Neural cell (in vitro differentiated cells): ENCODE data around the gene NOS1AP.

ENCODE experiments used
- EP300 ChIP-seq: fragments of 450-650 bp; conservative IDR thresholded peaks from 2 replicates; pipeline ENCODE4 v1.6.1; 2014; ENCODE audit warnings: antibody characterized with exemption, mild to moderate bottlenecking, moderate library complexity; ENCODE audit not compliant: poor library complexity, severe bottlenecking
- EZH2 ChIP-seq: fragments of 200-600, 300-800 bp; shearing (Covaris generic), sonication (generic); IDR thresholded peaks from 2 replicates; pipeline ENCODE4 v1.6.1; 2014; ENCODE audit warnings: antibody characterized with exemption, low read length, borderline replicate concordance, mild to moderate bottlenecking; ENCODE audit not compliant: insufficient read depth, poor library complexity, severe bottlenecking
- MXI1 ChIP-seq: fragments of 450-650 bp; conservative IDR thresholded peaks from 2 replicates; pipeline ENCODE4 v1.6.1; 2014; ENCODE audit warnings: antibody characterized with exemption, mild to moderate bottlenecking; ENCODE audit not compliant: poor library complexity, severe bottlenecking
- POLR2AphosphoS5 ChIP-seq: IDR thresholded peaks from 2 replicates; pipeline ENCODE4 v1.6.1; 2012
- SMC3 ChIP-seq: fragments of 450-650 bp; conservative IDR thresholded peaks from 2 replicates; pipeline ENCODE4 v1.6.1; 2014; ENCODE audit warnings: antibody characterized with exemption, mild to moderate bottlenecking, moderate library complexity; ENCODE audit not compliant: poor library complexity
- TAF1 ChIP-seq: IDR thresholded peaks from 2 replicates; pipeline ENCODE4 v1.6.1; 2012; ENCODE audit warnings: low read depth
- TF ChIP-seq, protein P1 (sequence below): fragments of 450-650 bp; IDR thresholded peaks from 2 replicates; pipeline ENCODE4 v1.5.1; 2014; ENCODE audit warnings: antibody characterized with exemption, mild to moderate bottlenecking, moderate library complexity; ENCODE audit not compliant: poor library complexity, severe bottlenecking
- TF ChIP-seq, protein P2 (sequence below): IDR thresholded peaks from 2 replicates; pipeline ENCODE4 v1.6.1; 2012; ENCODE audit warnings: borderline replicate concordance

DNA sequence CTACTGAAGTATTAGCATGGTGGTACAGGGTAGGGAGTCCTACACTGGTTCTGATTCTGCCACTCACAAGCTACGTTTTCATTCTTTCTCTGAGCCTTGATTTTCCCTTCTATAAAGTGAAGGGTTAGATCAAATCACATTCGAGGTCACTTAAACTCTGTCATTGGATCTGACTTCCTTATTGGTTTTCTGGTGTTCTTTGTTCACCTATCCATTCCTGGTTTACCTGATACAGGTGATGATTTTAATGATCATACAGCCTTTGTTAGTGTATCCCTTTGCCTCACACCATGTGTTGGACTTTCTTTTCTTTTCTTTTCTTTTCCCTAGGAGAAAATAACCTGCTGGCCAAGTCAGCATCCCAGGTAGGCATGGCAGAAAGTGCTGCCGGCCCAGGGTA lies 74.8 kb downstream of the NOS1AP start:
- no peak for TF ChIP-seq TAF1
- TF ChIP-seq, protein P1, sequence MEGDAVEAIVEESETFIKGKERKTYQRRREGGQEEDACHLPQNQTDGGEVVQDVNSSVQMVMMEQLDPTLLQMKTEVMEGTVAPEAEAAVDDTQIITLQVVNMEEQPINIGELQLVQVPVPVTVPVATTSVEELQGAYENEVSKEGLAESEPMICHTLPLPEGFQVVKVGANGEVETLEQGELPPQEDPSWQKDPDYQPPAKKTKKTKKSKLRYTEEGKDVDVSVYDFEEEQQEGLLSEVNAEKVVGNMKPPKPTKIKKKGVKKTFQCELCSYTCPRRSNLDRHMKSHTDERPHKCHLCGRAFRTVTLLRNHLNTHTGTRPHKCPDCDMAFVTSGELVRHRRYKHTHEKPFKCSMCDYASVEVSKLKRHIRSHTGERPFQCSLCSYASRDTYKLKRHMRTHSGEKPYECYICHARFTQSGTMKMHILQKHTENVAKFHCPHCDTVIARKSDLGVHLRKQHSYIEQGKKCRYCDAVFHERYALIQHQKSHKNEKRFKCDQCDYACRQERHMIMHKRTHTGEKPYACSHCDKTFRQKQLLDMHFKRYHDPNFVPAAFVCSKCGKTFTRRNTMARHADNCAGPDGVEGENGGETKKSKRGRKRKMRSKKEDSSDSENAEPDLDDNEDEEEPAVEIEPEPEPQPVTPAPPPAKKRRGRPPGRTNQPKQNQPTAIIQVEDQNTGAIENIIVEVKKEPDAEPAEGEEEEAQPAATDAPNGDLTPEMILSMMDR = no peak
- no peak for TF ChIP-seq POLR2AphosphoS5
- no peak for TF ChIP-seq EZH2
- no peak for TF ChIP-seq EP300
- peak; percentile 8 for TF ChIP-seq MXI1
- TF ChIP-seq SMC3 = no peak
- TF ChIP-seq, protein P2, sequence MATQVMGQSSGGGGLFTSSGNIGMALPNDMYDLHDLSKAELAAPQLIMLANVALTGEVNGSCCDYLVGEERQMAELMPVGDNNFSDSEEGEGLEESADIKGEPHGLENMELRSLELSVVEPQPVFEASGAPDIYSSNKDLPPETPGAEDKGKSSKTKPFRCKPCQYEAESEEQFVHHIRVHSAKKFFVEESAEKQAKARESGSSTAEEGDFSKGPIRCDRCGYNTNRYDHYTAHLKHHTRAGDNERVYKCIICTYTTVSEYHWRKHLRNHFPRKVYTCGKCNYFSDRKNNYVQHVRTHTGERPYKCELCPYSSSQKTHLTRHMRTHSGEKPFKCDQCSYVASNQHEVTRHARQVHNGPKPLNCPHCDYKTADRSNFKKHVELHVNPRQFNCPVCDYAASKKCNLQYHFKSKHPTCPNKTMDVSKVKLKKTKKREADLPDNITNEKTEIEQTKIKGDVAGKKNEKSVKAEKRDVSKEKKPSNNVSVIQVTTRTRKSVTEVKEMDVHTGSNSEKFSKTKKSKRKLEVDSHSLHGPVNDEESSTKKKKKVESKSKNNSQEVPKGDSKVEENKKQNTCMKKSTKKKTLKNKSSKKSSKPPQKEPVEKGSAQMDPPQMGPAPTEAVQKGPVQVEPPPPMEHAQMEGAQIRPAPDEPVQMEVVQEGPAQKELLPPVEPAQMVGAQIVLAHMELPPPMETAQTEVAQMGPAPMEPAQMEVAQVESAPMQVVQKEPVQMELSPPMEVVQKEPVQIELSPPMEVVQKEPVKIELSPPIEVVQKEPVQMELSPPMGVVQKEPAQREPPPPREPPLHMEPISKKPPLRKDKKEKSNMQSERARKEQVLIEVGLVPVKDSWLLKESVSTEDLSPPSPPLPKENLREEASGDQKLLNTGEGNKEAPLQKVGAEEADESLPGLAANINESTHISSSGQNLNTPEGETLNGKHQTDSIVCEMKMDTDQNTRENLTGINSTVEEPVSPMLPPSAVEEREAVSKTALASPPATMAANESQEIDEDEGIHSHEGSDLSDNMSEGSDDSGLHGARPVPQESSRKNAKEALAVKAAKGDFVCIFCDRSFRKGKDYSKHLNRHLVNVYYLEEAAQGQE = no peak
